SK-N-SH (cell line): ENCODE data around the gene LRRC8C. TPM values are rescaled to one million over a fixed set of nuclear protein-coding genes. Genes with fewer than 3 reads are reported as not detected.

Experiments
- CTCF ChIA-PET: fragments of 300-600, 350-600 bp; formaldehyde crosslinking; extraction: SDS; loops from one replicate; lab custom pipeline; 2021; lab: Yijun Ruan, JAX
- POLR2A ChIA-PET: fragments of 350-600 bp; sonication (Branson Sonifier 250); formaldehyde crosslinking; extraction: SDS; loops from one replicate; lab custom pipeline; 2020; ENCODE audit warnings: antibody characterized with exemption, inconsistent platforms; lab: Yijun Ruan, JAX
- DNase-seq: peaks from one replicate; pipeline ENCODE4 v3.0.0; 2012
- H2AFZ ChIP-seq: fragments of 200-600 bp; sonication (generic); 2 replicates; pipeline ENCODE4 v1.8.1; 2016; ENCODE audit warnings: antibody characterized with exemption, mild to moderate bottlenecking, low read depth
- H3F3A ChIP-seq: fragments of 200-600 bp; sonication (generic); replicated peaks from 2 replicates; pipeline ENCODE3; 2016; ENCODE audit warnings: antibody characterized with exemption, mild to moderate bottlenecking; ENCODE audit not compliant: insufficient read depth
- H3K27ac ChIP-seq, 2 experiments: fragments of 200-500 bp in 1 of 2; fragments of 200-600 bp in 1 of 2; sonication (Bioruptor generic) in 1 of 2; sonication (generic), shearing (Covaris generic) in 1 of 2; 2 replicates each; pipeline versions ENCODE4 v1.5.1 to v1.6.1; 2014 to 2016; ENCODE audit warnings: low read depth in 2 of 2, inconsistent platforms in 1 of 2, low read length in 1 of 2, mild to moderate bottlenecking in 1 of 2, mixed read lengths in 1 of 2
- H3K27me3 ChIP-seq: fragments of 200-600 bp; sonication (generic), shearing (Covaris generic); 2 replicates; pipeline ENCODE4 v1.6.1; 2016; ENCODE audit warnings: mixed run types; ENCODE audit not compliant: insufficient read depth
- H3K36me3 ChIP-seq, 2 experiments: fragments of 200-500 bp in 1 of 2; fragments of 200-600 bp in 1 of 2; sonication (Bioruptor generic) in 1 of 2; sonication (generic) in 1 of 2; replicated peaks in 1 of 2; 2 replicates each; pipeline versions ENCODE3 to v1.5.1; 2014 to 2016; ENCODE audit warnings: low read length in 1 of 2, mild to moderate bottlenecking in 1 of 2; ENCODE audit not compliant: insufficient read depth in 2 of 2, control insufficient read depth in 1 of 2
- H3K4me1 ChIP-seq, 2 experiments: fragments of 200-500 bp in 1 of 2; fragments of 200-600 bp in 1 of 2; sonication (Bioruptor generic) in 1 of 2; sonication (generic), shearing (Covaris generic) in 1 of 2; 2 replicates each; pipeline versions ENCODE4 v1.5.1 to v1.6.1; 2014 to 2016; ENCODE audit warnings: low read depth in 1 of 2, low read length in 1 of 2, mixed run types in 1 of 2; ENCODE audit not compliant: insufficient read depth in 2 of 2, control insufficient read depth in 1 of 2
- H3K4me2 ChIP-seq: fragments of 200-600 bp; sonication (generic), shearing (Covaris generic); 2 replicates; pipeline ENCODE4 v1.6.1; 2017; ENCODE audit warnings: mixed run types
- H3K4me3 ChIP-seq, 2 experiments: fragments of 200-500 bp in 1 of 2; fragments of 200-600 bp in 1 of 2; sonication (Bioruptor generic) in 1 of 2; sonication (generic), shearing (Covaris generic) in 1 of 2; 2 replicates each; pipeline versions ENCODE4 v1.5.1 to v1.8.1; 2014 to 2016; ENCODE audit warnings: low read depth in 2 of 2, inconsistent platforms in 1 of 2, low read length in 1 of 2, mild to moderate bottlenecking in 1 of 2, mixed read lengths in 1 of 2, moderate library complexity in 1 of 2
- H3K79me2 ChIP-seq: fragments of 200-600 bp; sonication (generic); 2 replicates; pipeline ENCODE4 v1.8.1; 2017; ENCODE audit warnings: mild to moderate bottlenecking; ENCODE audit not compliant: insufficient read depth
- H3K9ac ChIP-seq: fragments of 200-600 bp; sonication (generic); 2 replicates; pipeline ENCODE4 v1.6.1; 2017; ENCODE audit warnings: mixed run types
- H3K9me2 ChIP-seq: fragments of 200-600 bp; sonication (generic); 2 replicates; pipeline ENCODE4 v1.6.1; 2017; ENCODE audit warnings: mixed run types
- H3K9me3 ChIP-seq: fragments of 200-600 bp; sonication (generic); 2 replicates; pipeline ENCODE4 v1.6.1; 2017; ENCODE audit warnings: mixed run types, mild to moderate bottlenecking, moderate library complexity
- H4K20me1 ChIP-seq: fragments of 200-600 bp; sonication (generic); 2 replicates; pipeline ENCODE4 v1.6.1; 2017; ENCODE audit warnings: mild to moderate bottlenecking, mixed run types; ENCODE audit not compliant: insufficient read depth
- CHD2 ChIP-seq: fragments of 150-350 bp; IDR thresholded peaks from 2 replicates; pipeline ENCODE4 v1.6.1; 2018; ENCODE audit warnings: low read length; ENCODE audit not compliant: partially characterized antibody
- ELF1 ChIP-seq: IDR thresholded peaks from 2 replicates; pipeline ENCODE4 v1.4.0; 2012
- EZH2phosphoT487 ChIP-seq: fragments of 200-600 bp; sonication (generic); IDR thresholded peaks from 2 replicates; pipeline ENCODE4 v1.6.1; 2017; ENCODE audit warnings: low read depth, mixed run types, mild to moderate bottlenecking, antibody characterized with exemption, moderate library complexity, borderline replicate concordance
- FOXJ3 ChIP-seq: sonication (generic); formaldehyde crosslinking; IDR thresholded peaks from 2 replicates; pipeline ENCODE4 v1.5.1; 2020; ENCODE audit warnings: mild to moderate bottlenecking, missing genetic modification reagents
- FOXM1 ChIP-seq: IDR thresholded peaks from 2 replicates; pipeline ENCODE4 v1.4.0; 2012; ENCODE audit warnings: low read depth, mild to moderate bottlenecking
- GATA2 ChIP-seq: sonication (generic); formaldehyde crosslinking; IDR thresholded peaks from 2 replicates; pipeline ENCODE4 v1.5.0; 2020; ENCODE audit warnings: mild to moderate bottlenecking, missing genetic modification reagents
- MXI1 ChIP-seq: IDR thresholded peaks from 2 replicates; pipeline ENCODE4 v1.6.1; 2012; ENCODE audit warnings: mild to moderate bottlenecking, low read depth, low read length, improper control_type of control experiment
- POLR2AphosphoS5 ChIP-seq: IDR thresholded peaks from 2 replicates; pipeline ENCODE4 v1.6.1; 2012; ENCODE audit warnings: low read depth, low read length
- RAD21 ChIP-seq: IDR thresholded peaks from 2 replicates; pipeline ENCODE4 v1.6.1; 2012; ENCODE audit warnings: mild to moderate bottlenecking, low read length
- RCOR1 ChIP-seq: fragments of 150-350 bp; IDR thresholded peaks from 2 replicates; pipeline ENCODE4 v1.6.1; 2017; ENCODE audit warnings: antibody characterized with exemption, low read length
- RFX5 ChIP-seq: IDR thresholded peaks from 2 replicates; pipeline ENCODE4 v1.6.1; 2012; ENCODE audit warnings: mild to moderate bottlenecking, improper control_type of control experiment, low read length
- RXRA ChIP-seq: IDR thresholded peaks from 2 replicates; pipeline ENCODE4 v1.4.0; 2012; ENCODE audit warnings: low read depth, mild to moderate bottlenecking, borderline replicate concordance
- SIN3A ChIP-seq: IDR thresholded peaks from 2 replicates; pipeline ENCODE4 v1.6.1; 2012; ENCODE audit warnings: low read depth, mild to moderate bottlenecking, low read length, moderate library complexity, borderline replicate concordance
- SMC3 ChIP-seq: IDR thresholded peaks from 2 replicates; pipeline ENCODE4 v1.6.1; 2012; ENCODE audit warnings: low read depth, low read length, improper control_type of control experiment
- TAF1 ChIP-seq: IDR thresholded peaks from 2 replicates; pipeline ENCODE4 v1.6.1; 2012; ENCODE audit warnings: low read depth, mild to moderate bottlenecking, low read length, moderate library complexity, borderline replicate concordance
- TEAD4 ChIP-seq: IDR thresholded peaks from 2 replicates; pipeline ENCODE4 v1.4.0; 2012; ENCODE audit warnings: mild to moderate bottlenecking, borderline replicate concordance; ENCODE audit not compliant: insufficient read depth
- YY1 ChIP-seq: IDR thresholded peaks from 2 replicates; pipeline ENCODE4 v1.4.0; 2012; ENCODE audit warnings: low read depth, mild to moderate bottlenecking
- WGBS: methylation state at CpG from one replicate; pipeline ENCODE4 v1.1.6; 2017; ENCODE audit warnings: low lambda C conversion rate; 5-methylcytosine and 5-hydroxymethylcytosine counted together
- polyA plus RNA-seq, 3 experiments: library from polyadenylated mRNA; depleted of rRNA; stranded (reverse); fragments of >200 nt; gene quantifications; 2 replicates each; pipeline ENCODE4 v1.2.3, GENCODE V29; 2012
- TF ChIP-seq, protein P1 (sequence below): fragments of 150-350 bp; IDR thresholded peaks from 2 replicates; pipeline ENCODE4 v1.6.1; 2016; ENCODE audit warnings: mild to moderate bottlenecking, low read depth, low read length
- TF ChIP-seq, protein P2 (sequence below): IDR thresholded peaks from 2 replicates; pipeline ENCODE4 v1.4.0; 2012; ENCODE audit warnings: low read depth, borderline replicate concordance
- TF ChIP-seq, protein P3 (sequence below): IDR thresholded peaks from 2 replicates; pipeline ENCODE4; 2012
- TF ChIP-seq, protein P4 (sequence below): IDR thresholded peaks from 2 replicates; pipeline ENCODE4 v1.6.1; 2012; ENCODE audit warnings: mild to moderate bottlenecking, low read depth, low read length, moderate library complexity
- TF ChIP-seq, protein P5 (sequence below): IDR thresholded peaks from 2 replicates; pipeline ENCODE4 v1.4.0; 2012; ENCODE audit warnings: low read depth, borderline replicate concordance
- TF ChIP-seq, protein P6 (sequence below): fragments of 150-350 bp; IDR thresholded peaks from 2 replicates; pipeline ENCODE4 v1.6.1; 2017; ENCODE audit warnings: antibody characterized with exemption, low read length, low read depth, borderline replicate concordance

The LRRC8C gene
- polyA plus RNA-seq (2012; rRNA removed): 4.2 and 5.2 TPM in 2 replicates
- 6.5 and 6.6 TPM in 2 replicates for polyA plus RNA-seq (2012; cell fraction: cytosol; rRNA removed)
- 2.2 and 3.0 TPM in 2 replicates for polyA plus RNA-seq (2012; cell fraction: nucleus; rRNA removed)

DNA sequence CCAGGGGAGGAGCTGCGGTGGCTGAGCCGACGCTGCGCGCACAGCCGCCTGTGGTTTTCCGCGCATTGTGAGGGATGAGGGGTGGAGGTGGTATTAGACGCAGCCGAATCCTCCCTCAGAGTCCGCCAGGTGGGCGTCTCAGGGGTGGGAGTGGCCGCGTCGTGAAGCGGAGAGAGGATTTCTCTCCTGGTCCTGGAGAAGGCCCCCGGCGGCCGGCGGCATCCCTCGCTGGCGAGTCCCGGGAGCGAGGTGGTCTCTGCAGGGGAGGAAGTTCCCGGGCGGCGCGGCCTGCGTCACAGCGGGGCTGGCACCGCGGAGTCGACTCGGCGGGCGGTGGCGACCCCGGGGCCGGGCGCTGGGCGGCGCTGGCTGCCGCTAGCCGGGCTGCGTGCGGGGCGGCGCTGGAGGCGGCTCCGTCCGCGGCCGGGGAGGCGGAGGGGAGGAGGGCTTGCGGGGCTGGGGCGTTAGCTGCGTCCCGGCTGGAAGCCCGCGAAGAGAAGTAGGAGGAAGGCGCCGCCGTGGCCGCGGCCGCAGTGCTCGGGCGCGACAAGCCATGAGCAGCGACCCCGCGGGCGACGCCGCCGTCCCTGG, at the start of gene LRRC8C:
TSS of gene LRRC8C (plus strand) at position 464 of the 591 bp plus-strand sequence. CDS start 53,354 bp downstream, outside the sequence.
- H3K27ac ChIP-seq: peak within 1 kb of the TSS; percentile 66 to 88
- no peaks in the 10 kb centered on the region for H3K27me3 ChIP-seq
- peak within 1 kb of the TSS; percentile 95 for H3K4me3 ChIP-seq
- peak within 1 kb of the TSS; percentile 80 for H3K9ac ChIP-seq
- CTCF ChIA-PET: interaction anchor here (0.6 to 15.3 kb wide), 19 partner anchors 10 to 344 kb away, joined by 3 to 265 read pairs (median 4); no protein-coding TSS in a partner anchor
- peaks cover 34% of the 10 kb centered on the region for H3K79me2 ChIP-seq
- peak; percentile 95 for DNase-seq
- no peaks in the 10 kb centered on the region for H3K9me2 ChIP-seq
- no peaks in the 10 kb centered on the region for H3K36me3 ChIP-seq
- H4K20me1 ChIP-seq: no peaks in the 10 kb centered on the region
- POLR2A ChIA-PET: interaction anchor here (1.0 to 2.5 kb wide), 2 partner anchors 82 to 130 kb away, joined by 3 to 20 read pairs; no protein-coding TSS in a partner anchor
- peak within 1 kb of the TSS; percentile 95 for H2AFZ ChIP-seq
- WGBS: under 1% methylated on average over 28 of the region's 76 CpGs
- H3K4me2 ChIP-seq: peak within 1 kb of the TSS; percentile 90
- peaks cover 12% of the 10 kb centered on the region in 2 experiments for H3K4me1 ChIP-seq
- peaks cover 24% of the 10 kb centered on the region for H3F3A ChIP-seq
- no peaks in the 10 kb centered on the region for H3K9me3 ChIP-seq
- TF ChIP-seq RFX5: no peak
- peak; percentile 78 for TF ChIP-seq SMC3
- 0 out of 2 replicates have a peak, but pooled peaks have one; percentile 23 for TF ChIP-seq SIN3A
- TF ChIP-seq, protein P1, sequence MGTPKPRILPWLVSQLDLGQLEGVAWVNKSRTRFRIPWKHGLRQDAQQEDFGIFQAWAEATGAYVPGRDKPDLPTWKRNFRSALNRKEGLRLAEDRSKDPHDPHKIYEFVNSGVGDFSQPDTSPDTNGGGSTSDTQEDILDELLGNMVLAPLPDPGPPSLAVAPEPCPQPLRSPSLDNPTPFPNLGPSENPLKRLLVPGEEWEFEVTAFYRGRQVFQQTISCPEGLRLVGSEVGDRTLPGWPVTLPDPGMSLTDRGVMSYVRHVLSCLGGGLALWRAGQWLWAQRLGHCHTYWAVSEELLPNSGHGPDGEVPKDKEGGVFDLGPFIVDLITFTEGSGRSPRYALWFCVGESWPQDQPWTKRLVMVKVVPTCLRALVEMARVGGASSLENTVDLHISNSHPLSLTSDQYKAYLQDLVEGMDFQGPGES: no peak
- TF ChIP-seq FOXM1: no peak
- TF ChIP-seq CHD2: no peak
- TF ChIP-seq RAD21: peak; percentile 63
- TF ChIP-seq, protein P2, sequence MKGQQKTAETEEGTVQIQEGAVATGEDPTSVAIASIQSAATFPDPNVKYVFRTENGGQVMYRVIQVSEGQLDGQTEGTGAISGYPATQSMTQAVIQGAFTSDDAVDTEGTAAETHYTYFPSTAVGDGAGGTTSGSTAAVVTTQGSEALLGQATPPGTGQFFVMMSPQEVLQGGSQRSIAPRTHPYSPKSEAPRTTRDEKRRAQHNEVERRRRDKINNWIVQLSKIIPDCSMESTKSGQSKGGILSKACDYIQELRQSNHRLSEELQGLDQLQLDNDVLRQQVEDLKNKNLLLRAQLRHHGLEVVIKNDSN: no peak
- TF ChIP-seq YY1: no peak
- TF ChIP-seq, protein P3, sequence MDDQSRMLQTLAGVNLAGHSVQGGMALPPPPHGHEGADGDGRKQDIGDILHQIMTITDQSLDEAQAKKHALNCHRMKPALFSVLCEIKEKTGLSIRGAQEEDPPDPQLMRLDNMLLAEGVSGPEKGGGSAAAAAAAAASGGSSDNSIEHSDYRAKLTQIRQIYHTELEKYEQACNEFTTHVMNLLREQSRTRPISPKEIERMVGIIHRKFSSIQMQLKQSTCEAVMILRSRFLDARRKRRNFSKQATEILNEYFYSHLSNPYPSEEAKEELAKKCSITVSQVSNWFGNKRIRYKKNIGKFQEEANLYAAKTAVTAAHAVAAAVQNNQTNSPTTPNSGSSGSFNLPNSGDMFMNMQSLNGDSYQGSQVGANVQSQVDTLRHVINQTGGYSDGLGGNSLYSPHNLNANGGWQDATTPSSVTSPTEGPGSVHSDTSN: no peak
- TF ChIP-seq, protein P4, sequence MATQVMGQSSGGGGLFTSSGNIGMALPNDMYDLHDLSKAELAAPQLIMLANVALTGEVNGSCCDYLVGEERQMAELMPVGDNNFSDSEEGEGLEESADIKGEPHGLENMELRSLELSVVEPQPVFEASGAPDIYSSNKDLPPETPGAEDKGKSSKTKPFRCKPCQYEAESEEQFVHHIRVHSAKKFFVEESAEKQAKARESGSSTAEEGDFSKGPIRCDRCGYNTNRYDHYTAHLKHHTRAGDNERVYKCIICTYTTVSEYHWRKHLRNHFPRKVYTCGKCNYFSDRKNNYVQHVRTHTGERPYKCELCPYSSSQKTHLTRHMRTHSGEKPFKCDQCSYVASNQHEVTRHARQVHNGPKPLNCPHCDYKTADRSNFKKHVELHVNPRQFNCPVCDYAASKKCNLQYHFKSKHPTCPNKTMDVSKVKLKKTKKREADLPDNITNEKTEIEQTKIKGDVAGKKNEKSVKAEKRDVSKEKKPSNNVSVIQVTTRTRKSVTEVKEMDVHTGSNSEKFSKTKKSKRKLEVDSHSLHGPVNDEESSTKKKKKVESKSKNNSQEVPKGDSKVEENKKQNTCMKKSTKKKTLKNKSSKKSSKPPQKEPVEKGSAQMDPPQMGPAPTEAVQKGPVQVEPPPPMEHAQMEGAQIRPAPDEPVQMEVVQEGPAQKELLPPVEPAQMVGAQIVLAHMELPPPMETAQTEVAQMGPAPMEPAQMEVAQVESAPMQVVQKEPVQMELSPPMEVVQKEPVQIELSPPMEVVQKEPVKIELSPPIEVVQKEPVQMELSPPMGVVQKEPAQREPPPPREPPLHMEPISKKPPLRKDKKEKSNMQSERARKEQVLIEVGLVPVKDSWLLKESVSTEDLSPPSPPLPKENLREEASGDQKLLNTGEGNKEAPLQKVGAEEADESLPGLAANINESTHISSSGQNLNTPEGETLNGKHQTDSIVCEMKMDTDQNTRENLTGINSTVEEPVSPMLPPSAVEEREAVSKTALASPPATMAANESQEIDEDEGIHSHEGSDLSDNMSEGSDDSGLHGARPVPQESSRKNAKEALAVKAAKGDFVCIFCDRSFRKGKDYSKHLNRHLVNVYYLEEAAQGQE: no peak
- TF ChIP-seq RCOR1: 0 out of 2 replicates have a peak, but pooled peaks have one; percentile 1
- TF ChIP-seq, protein P5, sequence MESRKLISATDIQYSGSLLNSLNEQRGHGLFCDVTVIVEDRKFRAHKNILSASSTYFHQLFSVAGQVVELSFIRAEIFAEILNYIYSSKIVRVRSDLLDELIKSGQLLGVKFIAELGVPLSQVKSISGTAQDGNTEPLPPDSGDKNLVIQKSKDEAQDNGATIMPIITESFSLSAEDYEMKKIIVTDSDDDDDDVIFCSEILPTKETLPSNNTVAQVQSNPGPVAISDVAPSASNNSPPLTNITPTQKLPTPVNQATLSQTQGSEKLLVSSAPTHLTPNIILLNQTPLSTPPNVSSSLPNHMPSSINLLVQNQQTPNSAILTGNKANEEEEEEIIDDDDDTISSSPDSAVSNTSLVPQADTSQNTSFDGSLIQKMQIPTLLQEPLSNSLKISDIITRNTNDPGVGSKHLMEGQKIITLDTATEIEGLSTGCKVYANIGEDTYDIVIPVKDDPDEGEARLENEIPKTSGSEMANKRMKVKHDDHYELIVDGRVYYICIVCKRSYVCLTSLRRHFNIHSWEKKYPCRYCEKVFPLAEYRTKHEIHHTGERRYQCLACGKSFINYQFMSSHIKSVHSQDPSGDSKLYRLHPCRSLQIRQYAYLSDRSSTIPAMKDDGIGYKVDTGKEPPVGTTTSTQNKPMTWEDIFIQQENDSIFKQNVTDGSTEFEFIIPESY: no peak
- no peak for TF ChIP-seq ELF1
- TF ChIP-seq TAF1: no peak
- TF ChIP-seq MXI1: peak; percentile 31; the same call in 1 of the 2 replicates
- no peak for TF ChIP-seq TEAD4
- TF ChIP-seq GATA2 (CRISPR knock-in tag): no peak
- no peak for TF ChIP-seq RXRA
- no peak for TF ChIP-seq FOXJ3
- TF ChIP-seq EZH2phosphoT487: no peak
- peak; percentile 50; the same call in 1 of the 2 replicates for TF ChIP-seq POLR2AphosphoS5
- TF ChIP-seq, protein P6, sequence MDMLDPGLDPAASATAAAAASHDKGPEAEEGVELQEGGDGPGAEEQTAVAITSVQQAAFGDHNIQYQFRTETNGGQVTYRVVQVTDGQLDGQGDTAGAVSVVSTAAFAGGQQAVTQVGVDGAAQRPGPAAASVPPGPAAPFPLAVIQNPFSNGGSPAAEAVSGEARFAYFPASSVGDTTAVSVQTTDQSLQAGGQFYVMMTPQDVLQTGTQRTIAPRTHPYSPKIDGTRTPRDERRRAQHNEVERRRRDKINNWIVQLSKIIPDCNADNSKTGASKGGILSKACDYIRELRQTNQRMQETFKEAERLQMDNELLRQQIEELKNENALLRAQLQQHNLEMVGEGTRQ: no peak
